MM.1S (cell line): ENCODE measurements around the gene TOMM7.
"Not testable (repeated sequence)": the region's sequence is repeated elsewhere in the genome, so short reads cannot be mapped to it uniquely, and the experiment has no call there.

Source experiments
- EZH2 ChIP-seq: fragments of 300-600 bp; sonication (generic); optimal IDR thresholded peaks from 2 replicates; pipeline ENCODE3; 2017; ENCODE audit warnings: low read depth, mild to moderate bottlenecking, antibody characterized with exemption, low read length, mixed read lengths
- EZH2phosphoT487 ChIP-seq: fragments of 300-600 bp; sonication (generic); IDR thresholded peaks from 2 replicates; pipeline ENCODE4 v1.6.1; 2018; ENCODE audit warnings: antibody characterized with exemption, low read length
- TF ChIP-seq, protein P1 (sequence below): fragments of 300-600 bp; sonication (generic); IDR thresholded peaks from 2 replicates; pipeline ENCODE4 v1.5.1; 2016; ENCODE audit warnings: antibody characterized with exemption, low read length, mixed read lengths

DNA sequence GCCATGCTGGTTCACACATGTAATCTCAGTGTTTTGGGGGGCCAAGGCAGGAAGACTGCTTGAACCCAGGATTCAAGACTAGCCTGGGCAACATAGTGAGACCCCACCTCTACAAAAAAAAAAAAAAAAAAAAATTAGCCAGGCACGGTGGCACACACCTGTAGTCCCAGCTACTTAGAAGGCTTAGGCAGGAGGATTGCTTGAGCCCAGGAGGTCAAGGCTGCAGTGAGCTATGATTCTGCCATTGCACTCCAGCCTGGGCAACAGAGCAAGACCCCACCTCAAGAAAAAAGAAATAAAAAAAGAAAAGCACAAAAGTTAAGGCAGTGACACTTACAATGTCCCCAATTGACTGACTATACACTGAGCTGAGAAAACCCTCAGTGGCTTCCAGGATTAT is 27.7 kb upstream of the TOMM7 start:
- TF ChIP-seq EZH2, EZH2phosphoT487: not testable (repeated sequence)
- TF ChIP-seq, protein P1, sequence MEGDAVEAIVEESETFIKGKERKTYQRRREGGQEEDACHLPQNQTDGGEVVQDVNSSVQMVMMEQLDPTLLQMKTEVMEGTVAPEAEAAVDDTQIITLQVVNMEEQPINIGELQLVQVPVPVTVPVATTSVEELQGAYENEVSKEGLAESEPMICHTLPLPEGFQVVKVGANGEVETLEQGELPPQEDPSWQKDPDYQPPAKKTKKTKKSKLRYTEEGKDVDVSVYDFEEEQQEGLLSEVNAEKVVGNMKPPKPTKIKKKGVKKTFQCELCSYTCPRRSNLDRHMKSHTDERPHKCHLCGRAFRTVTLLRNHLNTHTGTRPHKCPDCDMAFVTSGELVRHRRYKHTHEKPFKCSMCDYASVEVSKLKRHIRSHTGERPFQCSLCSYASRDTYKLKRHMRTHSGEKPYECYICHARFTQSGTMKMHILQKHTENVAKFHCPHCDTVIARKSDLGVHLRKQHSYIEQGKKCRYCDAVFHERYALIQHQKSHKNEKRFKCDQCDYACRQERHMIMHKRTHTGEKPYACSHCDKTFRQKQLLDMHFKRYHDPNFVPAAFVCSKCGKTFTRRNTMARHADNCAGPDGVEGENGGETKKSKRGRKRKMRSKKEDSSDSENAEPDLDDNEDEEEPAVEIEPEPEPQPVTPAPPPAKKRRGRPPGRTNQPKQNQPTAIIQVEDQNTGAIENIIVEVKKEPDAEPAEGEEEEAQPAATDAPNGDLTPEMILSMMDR: not testable (repeated sequence)
